ENCODE results near the gene PRLHR.

Gene PRLHR

DNA sequence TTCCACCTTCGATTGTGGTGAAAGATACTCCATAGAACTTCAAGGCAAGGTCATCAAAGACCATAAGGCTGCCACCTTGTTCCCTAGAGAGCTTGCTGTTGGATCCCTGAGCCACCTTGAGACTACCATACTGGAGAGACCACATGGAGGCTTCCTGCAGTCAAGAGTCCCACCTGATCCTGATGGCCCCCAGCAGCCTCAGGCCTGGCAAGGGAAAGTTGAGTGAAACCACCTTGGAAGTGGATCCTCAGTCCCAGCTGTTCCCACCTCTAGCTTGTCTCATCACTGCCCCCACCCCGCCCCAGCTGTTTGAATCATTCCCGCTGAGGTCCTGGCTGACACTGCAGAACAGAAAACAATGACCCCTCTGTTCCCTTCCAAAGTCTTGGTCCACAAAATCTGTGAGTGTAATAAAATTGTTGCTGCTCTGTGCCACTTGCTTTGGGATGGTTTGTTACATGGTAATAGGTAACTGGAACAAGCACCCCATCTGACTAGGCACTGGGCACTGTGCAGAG, 32.0 kb downstream of the PRLHR start:
- no peak for DNase-seq

DNA sequence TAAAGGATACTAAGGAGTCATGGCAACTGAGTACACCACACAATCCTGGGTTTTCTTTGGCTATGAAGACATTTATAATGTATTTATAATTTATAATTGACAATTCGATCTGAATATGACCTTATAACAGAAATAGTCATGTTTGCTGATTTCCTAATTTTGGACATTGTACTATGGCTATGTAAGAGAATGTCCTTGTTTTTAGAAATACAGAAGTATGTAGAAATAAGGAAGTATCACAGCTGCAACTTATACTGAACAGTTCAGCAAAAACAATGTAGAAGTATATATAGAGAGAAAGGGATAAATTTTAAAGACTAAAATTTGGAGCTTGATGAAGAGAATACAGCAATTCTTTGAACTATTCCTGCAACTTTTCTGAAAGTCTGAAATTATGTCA, 32.6 kb downstream of the PRLHR start:
- no peak for DNase-seq

DNA sequence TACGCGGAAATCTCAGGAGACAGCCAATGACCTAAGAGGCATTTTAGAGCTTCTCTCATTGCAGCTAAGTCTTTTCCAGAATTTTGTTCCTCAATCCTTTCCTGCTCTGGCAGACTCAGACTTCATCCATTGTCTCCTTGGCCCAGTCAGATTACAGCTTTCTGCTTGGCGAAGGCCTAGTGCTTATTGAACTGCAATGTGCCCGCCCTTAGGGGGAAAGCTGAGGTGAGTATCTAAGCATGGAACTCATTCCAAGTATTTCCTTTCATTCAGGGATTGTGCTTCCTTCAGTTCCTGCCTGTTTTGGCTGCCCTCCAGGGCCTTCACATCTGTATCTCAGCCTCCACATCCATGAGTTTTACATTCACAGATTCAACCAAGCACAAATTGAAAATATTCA, 37.5 kb downstream of the PRLHR start:
- no peak for DNase-seq

DNA sequence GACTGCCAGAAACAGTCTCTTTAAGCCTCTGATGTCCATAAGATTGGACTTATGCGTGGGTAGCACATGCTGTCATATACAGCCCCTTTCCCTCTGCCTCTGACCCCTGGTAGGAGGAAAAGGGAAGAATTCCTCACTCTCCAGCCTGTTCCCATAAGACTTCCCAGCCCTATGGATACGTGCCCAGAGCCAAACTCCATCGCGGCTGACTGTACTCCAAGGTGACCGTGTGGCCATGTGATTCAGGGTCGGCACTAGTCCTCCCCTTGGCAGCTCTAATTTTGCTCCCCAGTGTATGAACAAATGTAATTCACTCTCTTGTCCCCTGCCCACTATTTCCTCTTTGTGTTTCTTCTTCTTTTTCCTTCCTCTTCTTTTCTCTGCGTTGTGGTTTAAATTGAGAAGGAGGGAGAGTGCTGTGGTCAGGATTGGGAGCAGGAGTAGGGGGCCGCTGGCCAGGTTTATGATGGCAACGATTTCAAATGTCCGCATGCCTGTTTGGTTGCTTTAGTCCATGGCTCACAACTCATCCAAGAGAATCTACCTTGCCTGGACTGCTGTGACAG, 43.8 kb downstream of the PRLHR start:
- no peak for DNase-seq

DNA sequence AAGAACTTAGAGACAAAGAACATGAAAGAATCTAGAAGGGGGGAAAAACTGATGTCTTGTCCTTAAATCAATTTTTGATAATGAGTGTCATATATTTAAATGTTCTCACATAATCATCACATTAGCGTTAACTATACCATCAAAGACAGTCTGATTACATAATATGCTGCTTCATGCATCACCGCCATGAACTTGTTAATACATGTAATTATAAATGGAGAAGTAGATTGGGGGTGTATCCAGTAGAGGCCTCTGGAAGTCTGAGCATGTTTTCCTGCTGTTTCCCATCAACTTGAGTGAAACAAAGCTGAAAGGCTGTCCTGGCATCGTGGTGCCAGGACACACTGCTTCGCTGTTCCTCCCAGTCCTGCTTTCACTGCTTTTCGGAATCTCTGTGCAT, 48.2 kb downstream of the PRLHR start:
- DNase-seq, result no peak

DNA sequence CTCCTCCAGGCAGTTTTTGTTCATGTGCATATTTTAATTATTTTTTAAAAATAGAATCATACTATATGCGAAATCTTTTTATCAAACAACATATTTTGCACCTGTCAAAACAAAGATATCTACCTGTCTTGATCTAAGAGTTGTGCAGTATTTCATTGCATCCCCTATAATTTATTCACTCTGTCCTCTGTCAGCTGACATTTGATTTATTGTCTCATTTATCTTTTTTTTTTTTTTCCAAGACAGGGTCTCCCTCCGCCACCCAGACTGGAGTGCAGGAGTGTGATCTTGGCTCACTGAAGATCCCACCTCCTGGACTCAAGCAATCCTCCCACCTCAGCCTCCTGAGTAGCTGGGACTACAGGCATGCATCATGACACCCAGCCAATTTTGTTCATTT, 49.0 kb downstream of the PRLHR start:
- no peak for DNase-seq

DNA sequence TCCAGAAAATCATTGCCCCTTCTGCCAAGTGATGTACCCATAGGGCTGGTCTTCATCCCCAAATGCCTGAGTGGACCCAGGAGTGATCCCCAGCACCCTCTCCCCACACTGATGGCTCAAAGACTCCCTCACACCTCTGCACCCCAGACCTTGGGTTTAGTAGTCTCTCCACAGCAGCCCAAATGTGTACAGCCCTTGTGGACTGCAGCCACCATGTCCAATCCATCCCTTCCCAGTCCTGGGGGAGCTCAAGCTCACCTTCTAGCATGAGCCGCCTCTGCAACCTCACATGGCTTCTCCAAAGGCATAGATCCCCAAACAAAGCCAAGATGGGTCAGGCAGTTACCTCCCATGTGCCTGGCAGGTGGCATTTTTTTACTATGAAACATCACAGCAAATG, 50.1 kb downstream of the PRLHR start:
- no peak for DNase-seq

DNA sequence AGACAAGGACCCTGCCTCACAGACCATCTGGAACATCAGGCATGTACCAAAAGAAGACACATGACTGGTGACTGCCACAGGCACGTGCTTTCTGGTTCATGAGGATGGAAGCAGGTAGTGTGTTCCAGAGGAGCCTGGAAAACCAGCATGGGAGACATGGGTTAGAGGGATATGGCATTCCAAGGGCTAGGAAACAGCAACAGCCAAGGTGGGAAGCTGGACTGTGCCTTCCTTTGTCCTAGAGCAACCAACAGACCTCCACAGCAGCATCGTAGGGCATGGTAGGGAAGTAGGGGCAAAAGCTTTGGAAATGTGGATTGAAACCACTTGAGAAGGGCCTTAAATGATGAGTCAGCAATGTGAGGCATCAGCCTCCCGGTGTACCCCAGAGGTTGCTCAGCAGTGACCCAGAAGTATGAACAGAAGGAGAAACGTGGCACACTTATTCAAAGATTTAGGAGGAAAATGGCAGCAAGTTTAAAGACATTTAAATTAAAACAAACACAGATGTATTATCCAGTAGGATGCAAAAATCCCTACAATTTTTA, 51.0 kb downstream of the PRLHR start:
- DNase-seq, result no peak

DNA sequence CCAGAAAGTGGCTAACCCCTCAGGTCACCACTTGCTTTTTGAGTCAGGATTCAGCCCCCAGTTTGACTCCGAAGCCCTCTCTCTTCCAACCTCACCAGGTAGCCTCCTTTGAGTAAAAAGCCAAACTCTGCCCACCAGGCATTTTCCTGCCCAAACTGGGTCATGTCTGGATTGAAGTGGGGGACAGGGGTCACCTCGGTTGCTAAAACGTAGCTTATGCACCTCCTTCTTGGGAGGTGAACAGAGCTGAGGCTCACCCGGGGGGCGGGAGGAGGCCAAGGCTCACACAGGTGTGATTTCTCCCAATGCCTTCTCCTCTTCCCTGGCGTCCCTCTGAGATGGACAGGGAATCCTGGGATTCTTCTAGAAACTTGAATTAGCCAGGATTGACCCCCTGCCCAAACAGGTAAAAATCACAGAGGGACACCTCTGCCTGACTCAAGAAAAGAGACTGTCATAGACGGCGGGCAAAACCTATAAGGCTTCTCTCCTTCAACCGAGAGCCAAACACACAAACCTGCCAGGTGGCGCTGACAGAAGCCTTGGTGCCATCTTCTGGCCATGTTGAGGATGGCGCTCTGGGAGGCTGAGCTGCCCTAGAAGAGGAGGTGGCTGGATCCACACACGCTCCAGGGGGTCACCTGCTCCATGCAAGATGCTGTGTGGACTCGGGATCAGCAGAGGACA, 51.6 kb downstream of the PRLHR start:
- peak in 1 of 2 experiments; percentile 36 for DNase-seq

DNA sequence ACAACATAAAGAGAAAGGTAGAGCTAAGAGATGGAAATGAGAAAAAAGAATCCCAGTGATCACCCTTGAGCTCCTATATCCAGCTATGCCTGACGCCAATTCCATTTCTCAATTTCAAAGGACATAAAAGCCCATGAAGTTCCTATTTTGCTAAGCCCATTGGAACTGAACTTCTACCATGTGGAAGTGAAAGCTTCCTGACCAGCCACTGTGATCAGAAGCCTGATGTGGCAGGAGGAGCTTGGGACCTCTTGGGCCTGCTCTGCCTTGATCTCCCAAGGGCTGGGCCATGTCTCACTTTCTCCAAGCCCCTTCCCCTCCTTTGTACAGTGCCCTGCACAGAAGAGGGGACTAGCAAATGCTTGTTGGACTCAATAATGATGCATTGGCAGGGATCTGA, 52.7 kb downstream of the PRLHR start:
- no peak for DNase-seq

DNA sequence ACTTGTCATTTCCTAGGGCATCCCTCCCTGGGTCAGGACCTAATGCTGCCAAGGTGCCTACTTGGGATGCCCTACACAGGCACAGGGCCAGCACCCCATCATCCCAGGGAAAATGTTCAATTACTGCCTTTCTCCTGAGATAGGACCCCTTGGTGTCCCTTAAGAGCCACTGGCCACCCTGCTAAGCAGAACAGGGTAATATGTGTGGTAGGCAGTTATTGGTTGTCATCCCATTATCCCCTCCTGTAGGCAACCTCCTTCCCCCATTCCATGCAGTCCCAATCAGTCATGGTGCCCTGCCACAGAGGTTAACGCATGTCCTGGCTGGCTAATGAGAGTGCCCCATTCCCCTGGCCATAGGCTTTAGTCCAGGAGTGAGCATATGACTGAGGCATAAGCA, 53.2 kb downstream of the PRLHR start:
- no peak for DNase-seq

DNA sequence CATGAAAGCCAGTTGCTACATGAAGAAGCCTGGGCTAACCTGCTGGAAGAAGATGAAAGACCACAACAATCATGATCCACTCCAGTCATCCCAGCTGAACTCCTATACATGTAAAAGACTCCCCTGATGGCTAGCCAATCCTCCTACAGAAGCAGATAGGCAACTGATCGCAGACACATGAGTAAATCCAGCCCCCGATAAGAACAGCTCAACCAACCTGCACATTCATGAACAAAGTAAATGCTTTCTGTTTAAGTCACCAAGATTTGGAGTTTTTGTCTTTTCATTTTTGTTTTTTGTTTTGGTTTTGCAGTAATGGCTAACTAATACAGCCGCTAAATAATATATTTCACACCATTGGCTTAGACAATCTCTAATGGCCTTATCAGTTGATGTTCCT, 53.7 kb downstream of the PRLHR start:
- DNase-seq, result no peak

Measured in NCI-H524 (cell line).